Astrocyte (in vitro differentiated cells and primary cell): ENCODE measurements around the gene FAM210B.
"Not testable (repeated sequence)": the region's sequence is repeated elsewhere in the genome, so short reads cannot be mapped to it uniquely, and the experiment has no call there.

Experiments used
- EZH2 ChIP-seq: IDR thresholded peaks from 2 replicates; pipeline ENCODE4 v1.6.1; 2012; ENCODE audit warnings: mild to moderate bottlenecking, low read length, inconsistent platforms; ENCODE audit not compliant: insufficient read depth
- TF ChIP-seq, protein P1 (sequence below): IDR thresholded peaks from 2 replicates; pipeline ENCODE4 v1.5.1; 2011; ENCODE audit warnings: low read depth, mild to moderate bottlenecking, inconsistent platforms, low read length, moderate library complexity; ENCODE audit not compliant: insufficient read depth

DNA sequence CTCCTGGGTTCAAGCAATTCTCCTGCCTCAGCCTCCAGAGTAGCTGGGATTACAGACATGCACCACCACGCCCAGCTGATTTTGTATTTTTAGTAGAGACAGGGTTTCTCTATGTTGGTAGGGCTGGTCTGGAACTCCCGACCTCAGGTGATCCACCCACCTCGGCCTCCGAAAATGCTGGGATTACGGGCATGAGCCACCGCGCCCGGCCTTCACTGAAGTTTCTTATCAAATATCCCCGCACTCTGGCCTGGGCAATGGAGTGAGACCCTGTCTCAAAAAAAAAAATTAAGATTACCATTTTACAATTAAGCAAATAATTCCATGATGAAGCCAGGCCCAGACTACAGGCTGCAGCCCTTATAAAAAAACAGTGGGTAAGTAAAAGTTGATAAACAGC, 31.6 kb downstream of the FAM210B start:
- TF ChIP-seq EZH2: not testable (repeated sequence)
- TF ChIP-seq, protein P1, sequence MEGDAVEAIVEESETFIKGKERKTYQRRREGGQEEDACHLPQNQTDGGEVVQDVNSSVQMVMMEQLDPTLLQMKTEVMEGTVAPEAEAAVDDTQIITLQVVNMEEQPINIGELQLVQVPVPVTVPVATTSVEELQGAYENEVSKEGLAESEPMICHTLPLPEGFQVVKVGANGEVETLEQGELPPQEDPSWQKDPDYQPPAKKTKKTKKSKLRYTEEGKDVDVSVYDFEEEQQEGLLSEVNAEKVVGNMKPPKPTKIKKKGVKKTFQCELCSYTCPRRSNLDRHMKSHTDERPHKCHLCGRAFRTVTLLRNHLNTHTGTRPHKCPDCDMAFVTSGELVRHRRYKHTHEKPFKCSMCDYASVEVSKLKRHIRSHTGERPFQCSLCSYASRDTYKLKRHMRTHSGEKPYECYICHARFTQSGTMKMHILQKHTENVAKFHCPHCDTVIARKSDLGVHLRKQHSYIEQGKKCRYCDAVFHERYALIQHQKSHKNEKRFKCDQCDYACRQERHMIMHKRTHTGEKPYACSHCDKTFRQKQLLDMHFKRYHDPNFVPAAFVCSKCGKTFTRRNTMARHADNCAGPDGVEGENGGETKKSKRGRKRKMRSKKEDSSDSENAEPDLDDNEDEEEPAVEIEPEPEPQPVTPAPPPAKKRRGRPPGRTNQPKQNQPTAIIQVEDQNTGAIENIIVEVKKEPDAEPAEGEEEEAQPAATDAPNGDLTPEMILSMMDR: not testable (repeated sequence)
